ENCODE results near the gene OBSL1.

Gene OBSL1

DNA sequence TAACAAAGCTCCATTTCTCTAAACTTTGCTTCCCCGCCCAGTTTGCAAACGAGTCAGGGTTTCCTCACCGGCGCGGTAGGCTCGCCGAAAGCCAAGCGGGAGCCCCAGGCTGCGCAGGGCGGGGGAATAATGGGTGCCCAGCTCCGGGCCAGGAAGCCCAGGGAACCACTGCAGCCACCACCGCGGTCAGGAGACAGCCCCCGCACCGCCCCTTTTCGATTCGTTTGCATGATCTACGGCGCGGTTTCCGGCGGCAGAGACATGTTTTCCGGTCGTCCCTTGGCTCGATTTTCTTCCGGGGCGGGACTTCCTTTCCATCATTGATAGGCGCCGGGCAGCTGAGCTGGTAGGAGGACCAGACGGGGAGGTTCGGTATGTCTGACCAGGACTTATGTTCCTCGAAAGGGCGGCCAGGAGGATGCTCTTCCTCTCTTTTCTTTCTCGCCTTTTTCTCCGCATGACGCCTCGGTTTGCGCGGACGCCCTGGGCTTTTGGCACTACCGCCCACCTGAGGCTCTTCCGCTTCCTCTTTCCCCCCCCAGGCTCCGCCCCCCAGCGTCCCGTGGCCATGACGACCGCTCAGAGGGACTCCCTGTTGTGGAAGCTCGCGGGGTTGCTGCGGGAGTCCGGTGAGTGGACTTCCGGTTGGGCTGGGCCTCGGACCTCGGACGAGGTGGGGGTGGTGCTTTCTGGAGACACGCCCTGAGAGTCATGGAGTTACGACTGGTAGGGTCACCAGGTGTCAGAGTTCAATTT is 26.4 kb upstream of the OBSL1 start, which contains the start of gene STK11IP:
TSS of gene STK11IP (plus strand) at position 306 of the 756 bp plus-strand sequence. CDS start at position 569, 263 bp downstream.
- in situ Hi-C loops (cut with MboI; ENCODE audit: low sequenced_read_pairs): no loop called here

DNA sequence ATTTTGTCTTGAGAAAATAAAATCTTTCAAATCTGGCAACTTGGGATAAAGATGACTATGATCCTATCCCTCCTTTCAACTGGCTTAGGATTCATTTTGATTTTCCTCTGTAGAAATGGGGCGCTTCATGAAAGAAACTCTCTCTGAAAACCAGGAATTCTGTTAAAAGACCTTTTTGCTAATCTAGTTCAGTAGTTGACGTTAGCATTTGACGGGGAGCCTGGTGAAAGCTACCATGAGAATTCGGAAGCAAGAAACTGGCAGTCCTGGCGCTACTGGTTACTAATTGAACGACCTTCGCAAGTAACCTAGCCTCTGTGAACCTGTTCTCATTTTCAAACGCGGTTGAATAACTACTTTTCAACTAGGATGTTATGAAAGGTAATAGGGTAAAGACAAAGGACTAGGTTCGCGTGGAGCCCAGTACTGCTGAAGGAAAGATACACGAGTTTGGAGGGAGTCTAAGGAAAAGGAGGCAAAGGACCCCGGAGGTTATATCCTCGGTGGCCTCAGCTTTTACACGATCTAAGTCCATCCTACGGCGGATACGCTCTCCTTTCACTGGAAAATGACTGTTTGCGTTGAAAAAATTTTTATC is 25.7 kb upstream of the OBSL1 start:
- in situ Hi-C loops (cut with MboI; ENCODE audit: low sequenced_read_pairs): no loop called here

DNA sequence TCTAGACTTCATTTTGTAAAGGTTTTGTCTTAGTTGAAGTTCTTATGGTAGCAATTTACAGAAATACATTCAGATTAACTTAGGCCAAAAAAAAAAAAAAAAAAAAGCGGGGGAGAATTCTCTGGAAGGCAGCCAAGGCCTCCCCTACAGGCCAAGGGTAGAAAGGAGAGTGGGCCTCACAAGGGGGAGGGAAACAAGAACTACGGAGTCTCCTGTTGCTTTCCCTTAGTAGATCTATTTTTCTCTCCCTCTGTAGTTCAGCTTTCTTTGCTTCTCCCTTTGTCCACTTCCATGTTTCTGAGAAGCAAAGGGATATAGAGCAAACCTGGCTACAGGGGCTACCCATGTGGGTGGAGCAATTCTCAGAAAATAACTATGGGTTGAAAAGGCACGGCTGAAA is 23.9 kb upstream of the OBSL1 start:
- in situ Hi-C loops (cut with MboI; ENCODE audit: low sequenced_read_pairs): no loop called here

DNA sequence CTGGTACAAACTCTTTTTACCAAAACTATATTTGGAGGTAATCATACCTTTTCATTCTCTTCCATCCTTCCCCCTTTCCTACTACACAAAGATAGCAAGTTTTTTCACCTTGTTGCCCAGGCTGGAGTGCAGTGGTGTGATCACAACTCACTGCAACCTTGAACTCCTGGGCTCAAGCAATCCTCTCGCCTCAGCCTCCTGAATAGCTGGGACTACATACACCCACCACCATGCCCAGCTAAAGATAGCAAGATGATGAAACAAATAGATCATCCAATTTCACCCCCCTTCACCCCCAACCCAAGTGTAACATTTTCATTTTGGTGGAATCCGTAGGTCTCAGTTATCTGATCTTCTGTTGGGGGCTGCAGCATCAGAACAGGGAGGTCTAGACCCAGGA is 21.8 kb upstream of the OBSL1 start:
- in situ Hi-C loops (cut with MboI; ENCODE audit: low sequenced_read_pairs): no loop called here

DNA sequence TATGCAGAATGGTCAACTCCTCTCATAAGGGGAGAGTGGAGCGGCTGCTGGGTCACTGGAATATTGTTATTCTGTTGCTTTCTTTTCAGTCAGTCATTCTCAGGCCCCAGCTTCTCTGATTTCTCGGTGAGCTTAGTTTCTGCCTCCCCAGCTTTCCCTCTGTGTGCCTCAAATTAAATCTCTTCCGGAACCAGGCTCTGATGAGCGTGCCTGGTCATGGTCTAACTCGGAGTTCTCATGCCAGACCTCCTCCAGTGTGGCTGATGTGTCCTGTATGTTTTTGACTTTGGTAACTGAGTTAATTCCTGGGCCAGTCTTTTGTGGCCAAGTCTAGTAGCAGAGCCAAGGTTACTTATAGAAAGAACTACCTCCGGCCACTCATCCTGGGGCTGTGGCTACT is 21.4 kb upstream of the OBSL1 start:
- in situ Hi-C loops (cut with MboI; ENCODE audit: low sequenced_read_pairs): no loop called here

DNA sequence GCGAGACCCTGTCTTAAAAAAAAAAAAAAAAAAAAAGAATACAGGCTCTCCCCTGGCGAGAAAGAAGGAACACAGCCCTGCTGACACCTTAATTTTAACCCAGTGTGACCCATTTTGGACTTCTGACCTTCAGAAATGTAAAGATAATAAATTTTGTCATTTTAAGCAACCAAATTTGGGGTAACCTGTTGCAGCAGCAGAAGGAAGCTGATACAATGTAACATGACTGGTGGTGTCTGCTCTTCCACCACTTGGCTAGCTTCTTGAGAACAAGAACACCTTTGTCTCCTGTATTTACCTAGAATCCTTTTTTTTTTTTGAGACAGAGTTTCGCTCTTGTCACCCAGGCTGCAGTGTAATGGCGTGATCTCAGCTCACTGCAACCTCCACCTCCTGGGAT is 19.8 kb upstream of the OBSL1 start:
- in situ Hi-C loops (cut with MboI; ENCODE audit: low sequenced_read_pairs): no loop called here

DNA sequence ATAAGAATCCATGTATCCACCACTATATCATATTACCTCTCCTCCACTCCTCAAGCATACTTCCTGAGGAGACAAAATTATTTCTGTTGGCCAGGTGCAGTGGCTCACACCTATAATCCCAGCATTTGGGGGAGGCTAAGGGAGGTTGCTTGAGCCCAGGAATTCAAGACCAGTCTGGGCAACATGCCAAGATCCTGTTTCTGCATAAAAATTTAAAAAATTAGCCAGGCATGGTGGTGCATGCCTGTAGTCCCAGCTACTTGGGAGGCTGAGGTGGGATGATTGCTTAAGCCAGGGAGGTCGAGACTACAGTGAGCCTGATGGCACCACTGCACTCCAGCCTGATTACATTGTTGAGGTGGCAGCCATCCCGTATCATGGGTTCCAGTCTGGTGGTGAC is 10.0 kb upstream of the OBSL1 start:
- in situ Hi-C loops (cut with MboI; ENCODE audit: low sequenced_read_pairs): no loop called here

DNA sequence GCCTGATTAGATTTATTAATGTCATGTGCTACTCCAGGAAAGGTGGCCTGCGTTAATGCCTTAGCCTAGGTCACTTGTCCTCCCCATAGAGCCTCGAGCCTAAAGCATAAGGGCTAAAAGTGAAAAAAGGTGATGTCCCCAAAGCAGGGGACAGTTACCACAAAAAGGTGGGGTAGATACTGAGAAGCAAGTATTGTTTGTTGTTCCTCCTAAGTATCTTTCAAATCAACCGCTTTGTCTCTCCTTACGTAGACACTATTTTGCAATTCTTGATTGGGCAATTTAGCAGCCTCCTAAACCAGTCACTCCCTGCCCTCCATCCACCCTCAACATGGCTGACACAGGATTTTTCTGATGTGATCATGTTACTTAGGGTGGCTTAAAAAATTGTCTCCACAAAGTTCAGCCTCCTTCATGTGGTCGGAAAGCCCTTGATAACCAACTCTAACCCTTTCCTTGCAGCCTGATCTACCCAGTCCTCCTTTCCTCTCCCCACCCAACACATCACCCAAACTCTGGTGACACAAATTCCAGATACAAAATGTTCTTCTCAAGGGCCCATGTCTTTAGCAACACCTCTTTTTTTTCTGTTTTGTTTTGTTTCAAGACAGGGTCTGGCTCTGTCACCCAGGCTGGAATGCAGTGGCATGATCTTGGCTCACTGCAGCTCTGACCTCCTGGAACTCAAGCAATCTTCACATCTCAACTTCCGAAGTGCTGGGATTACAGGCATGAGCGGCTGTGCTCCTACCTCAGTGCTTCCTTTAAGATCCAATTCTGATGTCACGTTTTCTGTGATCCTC is 7.7 kb upstream of the OBSL1 start:
- in situ Hi-C loops (cut with MboI; ENCODE audit: low sequenced_read_pairs): no loop called here

DNA sequence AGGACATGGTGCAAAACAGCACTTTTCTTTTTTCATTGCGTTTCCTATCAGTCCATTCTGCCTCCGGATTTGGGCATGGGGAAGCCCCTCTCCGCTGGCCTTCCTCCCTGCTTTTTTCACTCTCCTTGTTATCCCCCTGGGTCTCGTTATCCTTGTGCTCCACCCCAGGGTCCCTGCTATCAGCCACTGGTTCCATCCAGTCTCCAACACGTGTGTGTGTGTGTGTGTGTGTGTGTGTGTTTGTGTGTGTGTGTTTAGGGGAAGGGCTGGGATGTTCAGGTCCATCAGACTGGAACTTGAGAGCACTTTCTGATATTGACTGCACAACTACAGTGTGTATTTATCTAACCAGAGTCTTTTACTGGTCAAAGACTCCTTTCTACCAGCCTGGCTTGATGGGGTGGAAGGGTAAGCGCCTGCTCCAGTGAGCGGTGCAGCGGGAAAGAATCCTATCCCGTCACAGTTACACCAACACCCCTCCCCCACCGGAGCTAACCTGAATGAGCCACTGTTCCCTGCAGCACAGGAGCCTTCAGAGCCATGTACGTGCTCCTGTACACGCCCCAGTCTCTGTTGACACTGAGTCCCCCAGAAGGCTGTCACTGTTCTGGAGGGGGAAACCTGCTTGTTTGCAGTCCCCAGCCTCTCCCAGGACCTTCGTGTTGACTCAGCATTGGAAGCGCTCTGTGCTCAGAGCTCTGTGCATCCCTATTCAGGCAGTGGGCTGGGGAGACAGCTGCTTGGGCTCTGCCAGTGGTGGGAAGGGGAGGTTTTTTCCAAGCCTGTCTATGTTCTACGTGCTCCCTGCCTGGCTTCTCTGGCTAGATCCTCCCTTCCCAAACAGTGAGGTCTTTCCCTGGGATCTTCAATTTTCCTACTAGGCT is 5.4 kb upstream of the OBSL1 start:
- in situ Hi-C loops (cut with MboI; ENCODE audit: low sequenced_read_pairs): no loop called here

DNA sequence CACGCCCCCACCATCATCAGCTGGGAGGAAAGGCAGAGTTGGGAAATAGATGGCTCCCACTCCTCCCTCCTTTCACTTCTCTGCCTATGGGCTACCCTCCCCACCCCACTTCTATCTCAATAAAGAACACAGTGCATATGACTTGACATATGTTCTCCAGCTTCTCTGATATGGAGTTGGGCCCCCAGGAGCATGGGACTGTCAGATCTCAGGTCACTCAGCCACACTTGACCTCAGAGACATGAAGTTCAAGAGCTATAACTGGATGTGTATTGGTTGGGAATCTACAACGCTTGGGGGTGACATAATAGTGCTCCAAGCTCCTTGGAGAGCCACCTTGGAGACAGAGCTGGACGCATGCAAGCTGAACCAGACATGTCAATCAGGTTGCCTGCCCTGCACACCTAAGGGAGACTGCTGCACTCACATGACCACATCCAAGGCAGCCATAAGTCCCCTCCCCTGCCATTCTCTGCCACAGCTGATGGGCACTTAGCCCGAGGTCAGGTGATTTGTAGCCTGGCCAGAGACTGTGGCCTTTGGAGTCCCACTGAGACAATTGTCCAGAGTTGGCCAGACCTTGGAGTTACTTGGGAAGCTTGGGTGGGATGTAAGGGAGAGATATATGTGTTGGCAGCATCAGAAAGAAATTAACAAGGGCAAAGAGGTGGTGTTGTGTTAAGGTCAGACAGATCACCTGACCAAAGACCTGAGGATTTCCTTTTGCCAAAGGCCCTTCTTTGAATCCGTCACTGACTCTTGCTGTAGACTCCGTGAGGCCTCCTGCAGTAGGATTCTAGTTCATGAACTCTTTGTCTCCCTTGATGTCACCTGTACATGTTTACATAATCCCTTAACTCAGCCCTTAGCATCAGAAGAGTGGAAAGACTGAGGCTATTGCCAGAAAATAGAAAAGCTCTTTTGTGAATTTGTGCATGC is 4.5 kb upstream of the OBSL1 start:
- in situ Hi-C loops (cut with MboI; ENCODE audit: low sequenced_read_pairs): no loop called here

DNA sequence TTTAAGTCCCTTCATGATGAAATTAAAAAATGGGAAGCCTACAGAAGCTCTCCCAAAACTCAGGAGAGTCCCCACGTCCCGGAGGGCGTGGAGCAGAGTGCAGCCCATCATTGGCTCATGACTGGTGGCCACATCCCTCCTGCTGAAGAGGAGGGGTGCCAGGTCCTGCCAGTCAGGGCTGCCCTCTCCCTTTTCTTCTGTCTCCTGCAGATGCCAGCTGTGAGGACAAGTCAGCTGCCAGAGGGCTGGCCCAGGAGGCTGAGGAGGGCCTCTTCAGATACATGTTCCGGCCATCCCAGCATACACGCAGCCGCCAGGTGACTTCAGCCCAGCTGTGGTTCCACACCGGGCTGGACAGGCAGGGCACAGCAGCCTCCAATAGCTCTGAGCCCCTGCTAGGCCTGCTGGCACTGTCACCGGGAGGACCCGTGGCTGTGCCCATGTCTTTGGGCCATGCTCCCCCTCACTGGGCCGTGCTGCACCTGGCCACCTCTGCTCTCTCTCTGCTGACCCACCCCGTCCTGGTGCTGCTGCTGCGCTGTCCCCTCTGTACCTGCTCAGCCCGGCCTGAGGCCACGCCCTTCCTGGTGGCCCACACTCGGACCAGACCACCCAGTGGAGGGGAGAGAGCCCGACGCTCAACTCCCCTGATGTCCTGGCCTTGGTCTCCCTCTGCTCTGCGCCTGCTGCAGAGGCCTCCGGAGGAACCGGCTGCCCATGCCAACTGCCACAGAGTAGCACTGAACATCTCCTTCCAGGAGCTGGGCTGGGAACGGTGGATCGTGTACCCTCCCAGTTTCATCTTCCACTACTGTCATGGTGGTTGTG is 3.4 kb upstream of the OBSL1 start:
- in situ Hi-C loops (cut with MboI; ENCODE audit: low sequenced_read_pairs): no loop called here

DNA sequence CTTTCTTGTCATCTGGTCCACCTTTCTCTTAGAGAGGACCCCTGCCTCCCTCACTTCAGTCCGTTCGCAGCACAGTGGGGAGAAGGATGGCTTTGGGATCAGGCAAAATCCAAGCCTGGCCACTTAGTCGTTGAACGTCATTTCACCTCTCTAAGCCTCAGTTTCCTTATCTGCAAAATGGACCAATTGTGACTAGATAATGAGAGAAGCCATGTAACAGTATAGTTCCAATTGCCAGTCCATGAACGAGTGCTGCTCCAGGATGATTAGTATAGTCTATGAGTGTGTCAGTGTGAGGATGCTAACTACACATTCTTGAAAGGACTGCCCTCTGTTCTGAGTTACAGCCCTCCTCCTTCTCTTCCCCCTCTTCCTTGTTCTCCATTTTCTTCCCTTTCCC is 1.8 kb upstream of the OBSL1 start:
- in situ Hi-C loops (cut with MboI; ENCODE audit: low sequenced_read_pairs): no loop called here

DNA sequence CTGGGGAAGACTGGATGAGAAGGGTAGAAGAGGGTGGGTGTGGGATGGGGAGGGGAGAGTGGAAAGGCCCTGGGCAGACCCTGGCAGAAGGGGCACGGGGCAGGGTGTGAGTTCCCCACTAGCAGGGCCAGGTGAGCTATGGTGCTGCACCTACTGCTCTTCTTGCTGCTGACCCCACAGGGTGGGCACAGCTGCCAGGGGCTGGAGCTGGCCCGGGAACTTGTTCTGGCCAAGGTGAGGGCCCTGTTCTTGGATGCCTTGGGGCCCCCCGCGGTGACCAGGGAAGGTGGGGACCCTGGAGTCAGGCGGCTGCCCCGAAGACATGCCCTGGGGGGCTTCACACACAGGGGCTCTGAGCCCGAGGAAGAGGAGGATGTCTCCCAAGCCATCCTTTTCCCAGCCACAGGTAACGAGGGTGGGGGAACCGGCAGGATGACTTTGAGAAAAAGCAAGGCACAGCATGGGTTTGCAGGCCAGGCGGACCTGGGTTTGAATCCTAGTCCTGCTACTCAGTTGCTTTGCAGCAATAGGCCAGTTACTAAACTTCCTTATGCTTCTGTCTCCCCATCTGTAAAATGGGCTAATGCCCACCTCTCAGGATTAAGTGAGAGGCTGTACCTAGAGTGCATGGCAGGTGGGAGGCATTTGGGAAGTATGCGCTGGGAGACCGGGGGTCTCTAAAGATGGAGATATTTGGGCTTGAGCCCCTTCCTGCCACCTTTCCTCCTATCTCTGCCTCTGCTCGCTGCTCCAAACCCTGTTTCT is 1.1 kb upstream of the OBSL1 start, which contains the start of gene INHA:
TSS of gene INHA (plus strand) at position 74 of the 765 bp plus-strand sequence. CDS start at position 139, 65 bp downstream.
- in situ Hi-C loops (cut with MboI; ENCODE audit: low sequenced_read_pairs): no loop called here

DNA sequence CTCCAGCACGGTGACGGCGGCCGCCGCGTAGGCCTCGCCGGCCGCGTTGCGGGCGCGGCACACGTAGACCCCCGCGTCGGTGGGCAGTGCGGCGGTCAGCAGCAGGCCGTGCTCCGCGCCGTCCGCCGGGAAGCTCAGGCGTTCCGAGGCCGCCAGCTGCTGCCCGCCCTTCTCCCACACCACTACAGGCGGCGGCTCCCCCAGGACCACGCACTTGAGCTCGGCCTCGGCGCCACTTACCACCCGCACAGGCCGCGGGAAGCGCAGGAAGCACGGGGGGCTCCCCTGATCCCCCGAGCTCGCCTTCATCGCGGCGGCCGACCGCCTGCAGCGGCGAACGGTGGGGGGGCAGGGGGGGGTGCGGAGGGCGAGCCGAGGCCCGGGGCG is 422 bp downstream of the OBSL1 start:
- in situ Hi-C loops (cut with MboI; ENCODE audit: low sequenced_read_pairs): no loop called here

DNA sequence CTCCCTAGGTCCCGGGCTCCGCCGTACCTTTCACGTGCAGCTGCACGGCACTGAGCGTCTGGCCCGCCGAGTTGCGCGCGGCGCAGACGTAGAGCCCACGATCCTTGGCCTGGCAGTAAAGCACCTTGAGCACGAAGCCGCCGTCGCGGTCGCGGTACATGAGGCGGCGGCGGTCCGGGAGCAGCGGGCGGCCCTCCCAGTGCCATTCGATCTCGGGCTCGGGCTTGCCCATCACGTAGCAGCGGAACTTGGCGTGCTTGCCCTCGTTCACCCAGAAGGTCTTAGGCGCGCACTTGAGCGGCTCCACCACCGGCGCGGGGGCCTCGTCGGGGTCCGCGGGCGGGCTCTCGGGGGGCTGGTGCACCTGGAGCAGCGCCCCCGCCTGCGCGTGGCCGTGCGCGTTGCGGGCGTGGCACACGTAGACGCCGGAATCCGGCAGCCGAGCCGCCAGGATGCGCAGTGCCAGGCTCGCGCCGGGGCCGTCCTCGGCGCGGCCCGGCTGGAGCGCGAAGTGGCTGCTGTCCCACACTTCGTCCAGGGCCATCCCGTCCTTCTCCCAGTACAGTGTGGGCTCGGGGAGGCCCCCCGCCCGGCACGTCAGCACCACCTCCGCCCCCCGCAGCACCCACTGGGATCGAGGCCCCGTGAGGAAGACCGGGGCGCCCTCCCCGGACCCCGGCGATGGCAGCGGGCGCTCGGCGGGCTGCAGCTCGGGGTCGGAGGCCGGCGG is 980 bp downstream of the OBSL1 start:
- in situ Hi-C loops (cut with MboI; ENCODE audit: low sequenced_read_pairs): no loop called here

DNA sequence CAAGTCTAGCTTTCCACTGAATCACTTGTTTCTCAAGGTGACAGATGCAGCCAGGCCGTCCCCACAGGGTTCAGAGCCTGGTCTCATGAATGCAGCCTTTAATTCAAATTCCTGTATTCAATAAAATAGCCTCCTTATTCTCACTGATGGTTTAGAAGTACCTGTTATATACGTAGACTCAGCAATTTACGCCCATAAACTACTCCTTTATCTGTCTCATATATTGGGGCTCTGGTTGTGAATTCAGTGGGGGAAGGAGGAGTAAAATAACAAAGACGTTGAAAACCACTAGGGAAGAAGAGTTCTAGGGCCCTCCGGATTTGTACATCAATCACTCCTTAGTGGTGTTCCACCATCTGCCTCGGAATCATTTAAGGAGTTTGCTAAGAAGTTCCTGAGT is 1.7 kb downstream of the OBSL1 start:
- in situ Hi-C loops (cut with MboI; ENCODE audit: low sequenced_read_pairs): no loop called here

DNA sequence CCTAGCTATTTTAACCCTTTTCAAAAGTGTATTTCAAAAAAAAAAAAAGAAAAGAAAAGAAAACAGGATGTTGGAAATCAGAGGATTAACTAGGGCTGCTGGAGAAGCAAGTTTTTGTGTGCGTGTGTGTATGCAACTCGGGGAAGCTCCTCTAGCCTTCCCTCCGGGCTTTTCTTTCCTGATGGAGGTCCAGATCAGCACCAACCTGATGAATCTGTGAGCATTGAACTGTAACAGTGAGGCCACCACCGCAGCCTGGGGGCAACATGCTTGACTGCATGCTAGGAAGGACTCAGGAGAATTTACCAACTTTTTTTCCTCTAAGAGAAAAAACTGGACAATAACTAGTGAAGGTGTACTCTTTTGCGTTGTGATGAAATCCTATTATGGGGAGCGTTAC is 2.3 kb downstream of the OBSL1 start:
- in situ Hi-C loops (cut with MboI; ENCODE audit: low sequenced_read_pairs): no loop called here
